ENCODE measurements around the gene SMAD6. TPM values are rescaled to one million over a fixed set of nuclear protein-coding genes. Genes with fewer than 3 reads are reported as not detected.
A peak's percentile ranks its signal among the peaks of the same experiment; 100 is the strongest.

SMAD6 gene
- total RNA-seq, 6 experiments from 2014 or later: 10.2 to 18.1 (median 16.4) TPM

DNA sequence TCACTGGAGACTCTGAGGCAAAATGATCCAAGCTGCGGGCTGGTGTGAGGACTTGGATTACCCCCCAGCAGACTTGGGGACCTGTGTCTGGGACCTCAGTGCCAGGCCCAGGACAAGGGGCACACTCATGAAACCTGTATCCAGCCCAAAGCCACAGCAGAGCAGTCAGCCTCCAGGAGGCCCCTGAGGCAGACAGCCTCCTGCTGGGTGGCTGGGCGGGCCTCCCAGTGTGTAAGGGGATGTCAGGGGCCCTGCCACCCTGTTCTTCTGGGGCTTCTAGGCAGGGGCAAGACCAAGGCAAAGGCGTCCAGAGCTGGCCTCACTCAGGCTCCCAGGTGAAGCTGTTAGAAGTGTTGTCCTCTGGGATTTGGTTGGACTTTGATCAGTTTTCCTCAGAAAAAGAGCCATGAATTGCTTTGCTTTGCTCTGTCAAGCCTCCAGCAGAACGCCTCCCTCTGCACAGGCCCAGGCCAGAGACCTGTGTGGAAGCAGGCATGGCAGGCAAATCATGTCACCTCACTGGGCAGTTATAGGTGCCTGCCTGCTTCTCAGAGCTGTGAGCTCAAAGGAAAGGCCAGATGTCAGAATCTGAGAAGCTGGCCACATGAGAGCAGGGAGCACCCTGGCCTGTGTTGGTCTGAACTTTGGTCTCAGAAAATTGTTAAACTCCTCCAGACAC lies 77.4 kb downstream of the SMAD6 start:
- H3K4me1 Mint-ChIP-seq (ENCODE audit: low read depth): peaks cover 68% of the 10 kb centered on the region
- TF ChIP-seq, protein P1, sequence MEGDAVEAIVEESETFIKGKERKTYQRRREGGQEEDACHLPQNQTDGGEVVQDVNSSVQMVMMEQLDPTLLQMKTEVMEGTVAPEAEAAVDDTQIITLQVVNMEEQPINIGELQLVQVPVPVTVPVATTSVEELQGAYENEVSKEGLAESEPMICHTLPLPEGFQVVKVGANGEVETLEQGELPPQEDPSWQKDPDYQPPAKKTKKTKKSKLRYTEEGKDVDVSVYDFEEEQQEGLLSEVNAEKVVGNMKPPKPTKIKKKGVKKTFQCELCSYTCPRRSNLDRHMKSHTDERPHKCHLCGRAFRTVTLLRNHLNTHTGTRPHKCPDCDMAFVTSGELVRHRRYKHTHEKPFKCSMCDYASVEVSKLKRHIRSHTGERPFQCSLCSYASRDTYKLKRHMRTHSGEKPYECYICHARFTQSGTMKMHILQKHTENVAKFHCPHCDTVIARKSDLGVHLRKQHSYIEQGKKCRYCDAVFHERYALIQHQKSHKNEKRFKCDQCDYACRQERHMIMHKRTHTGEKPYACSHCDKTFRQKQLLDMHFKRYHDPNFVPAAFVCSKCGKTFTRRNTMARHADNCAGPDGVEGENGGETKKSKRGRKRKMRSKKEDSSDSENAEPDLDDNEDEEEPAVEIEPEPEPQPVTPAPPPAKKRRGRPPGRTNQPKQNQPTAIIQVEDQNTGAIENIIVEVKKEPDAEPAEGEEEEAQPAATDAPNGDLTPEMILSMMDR (IDR thresholded peaks at IDR 0.05): no peak
- H3K9me3 Mint-ChIP-seq: no peaks in the 10 kb centered on the region
- DNase-seq: no peak
- peak overlapping the region; percentile 88 for H3K27ac Mint-ChIP-seq
- peaks cover 9% of the 10 kb centered on the region for H3K36me3 Mint-ChIP-seq (ENCODE audit: low read depth)
- peaks cover 2% of the 10 kb centered on the region for H3K27me3 Mint-ChIP-seq (ENCODE audit: insufficient read depth)
- H3K4me3 Mint-ChIP-seq: no peak overlapping the region

DNA sequence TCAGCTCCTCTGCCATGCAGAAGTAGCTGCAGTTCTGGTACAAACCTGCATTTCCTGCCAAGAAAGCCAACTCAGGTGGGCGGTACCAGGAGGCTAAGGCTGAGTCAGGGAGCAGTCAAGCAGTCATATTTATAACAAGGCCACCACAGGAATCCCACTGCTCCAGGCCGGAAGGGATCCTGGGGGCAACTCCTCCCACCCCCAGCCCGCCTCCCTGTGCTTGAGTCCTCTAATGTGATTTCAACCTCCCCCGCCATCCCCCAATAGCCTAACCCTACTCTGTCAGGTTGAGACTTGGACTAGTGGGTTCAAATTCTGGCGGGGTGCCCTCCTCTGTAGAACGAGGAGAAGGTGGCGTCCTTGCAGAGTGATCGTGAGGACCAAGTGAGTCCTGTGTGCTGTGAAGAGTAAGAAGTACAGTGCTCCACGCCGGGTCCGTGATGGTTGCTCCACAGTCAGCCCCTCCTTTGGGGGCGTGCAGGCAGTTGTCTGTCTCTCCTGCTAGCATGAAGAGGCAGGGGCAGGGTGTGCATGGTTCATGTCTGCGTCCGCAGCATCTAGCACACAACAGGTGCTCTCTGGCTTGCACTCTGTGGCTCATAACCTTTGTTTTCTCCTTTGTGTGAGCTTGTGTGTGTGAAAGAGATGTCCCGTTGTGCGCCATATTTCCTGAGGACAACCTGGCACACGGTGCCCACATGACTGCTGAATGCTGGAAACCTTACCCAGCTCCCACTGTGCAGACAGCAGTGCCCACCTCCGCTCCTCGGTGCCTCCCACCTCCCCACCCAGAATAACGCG lies 78.3 kb downstream of the SMAD6 start:
- H3K27ac Mint-ChIP-seq: peak overlapping the region; percentile 88
- H3K27me3 Mint-ChIP-seq (ENCODE audit: insufficient read depth): peaks cover 2% of the 10 kb centered on the region
- H3K36me3 Mint-ChIP-seq (ENCODE audit: low read depth): peaks cover 9% of the 10 kb centered on the region
- TF ChIP-seq, protein P1 (IDR thresholded peaks at IDR 0.05): no peak
- DNase-seq: peak; percentile 84
- no peak overlapping the region for H3K4me3 Mint-ChIP-seq
- no peaks in the 10 kb centered on the region for H3K9me3 Mint-ChIP-seq
- peaks cover 67% of the 10 kb centered on the region for H3K4me1 Mint-ChIP-seq (ENCODE audit: low read depth)

DNA sequence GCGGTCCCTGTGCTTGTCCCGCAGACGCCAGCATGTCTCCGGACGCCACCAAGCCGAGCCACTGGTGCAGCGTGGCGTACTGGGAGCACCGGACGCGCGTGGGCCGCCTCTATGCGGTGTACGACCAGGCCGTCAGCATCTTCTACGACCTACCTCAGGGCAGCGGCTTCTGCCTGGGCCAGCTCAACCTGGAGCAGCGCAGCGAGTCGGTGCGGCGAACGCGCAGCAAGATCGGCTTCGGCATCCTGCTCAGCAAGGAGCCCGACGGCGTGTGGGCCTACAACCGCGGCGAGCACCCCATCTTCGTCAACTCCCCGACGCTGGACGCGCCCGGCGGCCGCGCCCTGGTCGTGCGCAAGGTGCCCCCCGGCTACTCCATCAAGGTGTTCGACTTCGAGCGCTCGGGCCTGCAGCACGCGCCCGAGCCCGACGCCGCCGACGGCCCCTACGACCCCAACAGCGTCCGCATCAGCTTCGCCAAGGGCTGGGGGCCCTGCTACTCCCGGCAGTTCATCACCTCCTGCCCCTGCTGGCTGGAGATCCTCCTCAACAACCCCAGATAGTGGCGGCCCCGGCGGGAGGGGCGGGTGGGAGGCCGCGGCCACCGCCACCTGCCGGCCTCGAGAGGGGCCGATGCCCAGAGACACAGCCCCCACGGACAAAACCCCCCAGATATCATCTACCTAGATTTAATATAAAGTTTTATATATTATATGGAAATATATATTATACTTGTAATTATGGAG lies 79.1 kb downstream of the SMAD6 start:
- Mint-ChIP-seq H3K4me3 (no peak overlapping the region), H3K27me3 (ENCODE audit: insufficient read depth) (peaks cover 2% of the 10 kb centered on the region; the same call in 1 of the 2 replicates), H3K36me3 (ENCODE audit: low read depth) (peaks cover 9% of the 10 kb centered on the region), H3K9me3 (no peaks in the 10 kb centered on the region), H3K4me1 (ENCODE audit: low read depth) (peaks cover 68% of the 10 kb centered on the region), H3K27ac (no peak overlapping the region; the same call in 1 of the 2 replicates)
- TF ChIP-seq, protein P1 (IDR thresholded peaks at IDR 0.05): no peak
- DNase-seq: no peak

DNA sequence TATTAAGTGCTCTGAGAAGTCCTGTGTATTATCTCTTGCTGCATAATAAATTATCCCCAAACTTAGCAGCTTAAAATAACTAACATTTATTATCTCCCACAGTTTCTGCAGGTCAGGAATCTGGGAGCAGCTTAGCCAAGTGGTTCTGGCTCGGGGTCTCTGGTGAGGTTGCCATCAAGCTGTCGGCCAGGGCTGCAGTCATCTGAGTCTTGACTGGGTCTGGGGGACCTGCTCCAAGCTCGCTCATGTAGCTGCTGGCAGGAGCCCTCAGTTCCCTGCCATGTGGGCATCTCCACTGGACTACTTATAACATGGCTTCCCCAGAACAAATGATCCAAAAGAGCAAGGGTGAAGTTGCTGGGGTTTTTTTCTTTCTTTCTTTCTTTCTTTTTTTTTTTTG lies 80.7 kb downstream of the SMAD6 start:
- 0 out of 2 replicates have a peak overlapping the region, but pooled peaks have one; percentile 8 for H3K27ac Mint-ChIP-seq
- peaks cover 73% of the 10 kb centered on the region for H3K4me1 Mint-ChIP-seq (ENCODE audit: low read depth)
- H3K27me3 Mint-ChIP-seq (ENCODE audit: insufficient read depth): peaks cover 2% of the 10 kb centered on the region; the same call in 1 of the 2 replicates

DNA sequence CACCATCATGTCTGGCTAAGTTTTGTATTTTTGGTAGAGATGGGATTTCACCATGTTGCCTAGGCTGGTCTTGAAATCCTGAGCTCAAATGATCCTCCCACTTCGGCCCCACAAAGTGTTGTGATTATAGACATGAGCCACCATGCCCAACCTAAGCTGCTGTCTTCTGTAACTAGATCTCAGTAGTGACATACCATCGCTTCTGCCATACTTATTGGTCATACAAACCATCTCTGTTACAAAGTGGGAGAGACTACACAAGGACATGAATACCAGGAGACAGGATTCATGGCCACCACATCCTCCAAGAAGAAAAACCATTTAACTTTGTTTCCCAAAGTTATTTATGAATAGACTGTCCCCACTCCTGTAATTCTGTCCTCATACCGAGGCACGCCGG lies 81.3 kb downstream of the SMAD6 start:
- Mint-ChIP-seq H3K9me3 (no peaks in the 10 kb centered on the region), H3K4me1 (ENCODE audit: low read depth) (peaks cover 68% of the 10 kb centered on the region), H3K27ac (peak overlapping the region; percentile 75), H3K4me3 (no peak overlapping the region), H3K27me3 (ENCODE audit: insufficient read depth) (peaks cover 2% of the 10 kb centered on the region; the same call in 1 of the 2 replicates), H3K36me3 (ENCODE audit: low read depth) (peaks cover 9% of the 10 kb centered on the region)
- TF ChIP-seq, protein P1 (IDR thresholded peaks at IDR 0.05): no peak
- no peak for DNase-seq

More for the DNA sequence above, 80.7 kb downstream of the SMAD6 start:
- Mint-ChIP-seq H3K4me3 (no peak overlapping the region), H3K36me3 (ENCODE audit: low read depth) (peaks cover 9% of the 10 kb centered on the region), H3K9me3 (no peaks in the 10 kb centered on the region)
- TF ChIP-seq, protein P1 (IDR thresholded peaks at IDR 0.05): no peak
- DNase-seq: no peak
